HG03432 (cell line): ENCODE data around the gene PEX13.
"Not testable (repeated sequence)": the region's sequence is repeated elsewhere in the genome, so short reads cannot be mapped to it uniquely, and the experiment has no call there.

Source experiments
- ATAC-seq: cut with Tn5 transposase; IDR thresholded peaks from one replicate; pipeline ENCODE4 v1.9.1; 2021; ENCODE audit warnings: mild to moderate bottlenecking, moderate library complexity; ENCODE audit not compliant: unreplicated experiment

Gene PEX13

DNA sequence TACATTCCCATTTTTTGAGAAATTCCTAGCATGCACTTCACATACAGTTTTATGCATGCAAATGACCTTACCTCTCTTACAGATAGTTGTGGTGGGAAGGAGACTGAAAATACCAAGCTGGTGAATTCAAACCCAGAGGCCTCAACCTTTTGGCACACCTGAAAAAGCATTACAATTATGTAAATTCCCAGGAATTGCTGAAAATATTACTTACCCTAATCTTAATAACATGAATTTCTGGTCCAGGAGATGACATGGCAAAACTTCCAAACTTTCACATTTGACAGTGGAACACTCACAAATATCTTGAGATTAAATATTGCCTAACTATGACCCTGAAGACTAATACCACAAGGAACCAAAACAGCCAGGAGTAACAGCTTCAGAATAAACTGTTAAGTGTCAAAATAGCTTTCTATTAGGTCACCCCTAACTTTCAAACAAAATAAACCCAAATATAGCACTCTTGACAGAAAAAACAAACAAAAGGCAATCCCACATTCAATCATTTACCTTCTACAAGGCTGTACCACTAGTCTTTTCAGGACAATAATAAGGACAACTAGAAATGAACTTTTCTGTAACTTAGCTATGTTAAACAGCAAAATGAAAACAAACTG, 10.9 kb upstream of the PEX13 start:
- no peak for ATAC-seq

- no peak for ATAC-seq
Measured at GRCh38 chr2:61009355-61009754, 8.2 kb upstream of the PEX13 start.

DNA sequence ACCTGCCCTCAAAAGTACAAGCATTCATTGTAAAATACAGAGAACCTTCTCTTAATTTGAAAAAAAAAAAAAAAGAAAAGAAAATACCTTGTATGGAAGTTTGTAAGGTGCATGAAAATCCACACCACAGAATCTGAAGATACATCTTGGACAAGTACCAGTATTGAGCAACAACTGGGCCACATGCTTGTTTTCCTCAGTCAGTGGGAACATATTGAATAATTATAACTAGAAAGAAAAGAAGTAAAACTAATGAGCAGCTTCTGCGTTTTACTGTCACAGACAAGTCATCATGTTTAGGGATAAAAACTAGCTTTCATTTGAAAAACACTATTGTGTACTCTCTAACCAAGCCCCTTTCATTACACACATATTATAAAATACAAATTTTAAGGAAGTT, 5.8 kb upstream of the PEX13 start:
- no peak for ATAC-seq

- ATAC-seq: not testable (repeated sequence)
Measured at GRCh38 chr2:61012303-61012702, 5.2 kb upstream of the PEX13 start.

- ATAC-seq: no peak
Measured at GRCh38 chr2:61013382-61013781, 4.1 kb upstream of the PEX13 start.

DNA sequence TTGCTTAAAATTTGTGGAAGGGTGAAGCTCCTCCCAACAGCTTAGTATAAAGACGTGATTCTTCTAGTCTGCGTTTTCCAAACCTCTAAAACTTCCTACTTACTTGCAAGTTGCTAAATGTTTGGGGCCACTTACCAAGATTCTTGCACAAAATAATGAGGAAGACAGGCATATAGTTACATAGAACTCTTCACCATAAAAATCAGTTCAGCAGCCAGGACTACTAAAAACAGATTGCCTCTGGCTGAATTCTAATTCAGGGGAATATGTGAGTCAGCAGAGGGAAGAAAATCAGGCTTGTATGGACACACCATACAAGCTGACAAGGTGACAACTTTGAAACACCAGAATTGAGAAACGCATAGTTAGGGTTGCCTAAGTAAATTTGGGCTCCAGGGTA, 2.8 kb upstream of the PEX13 start:
- no peak for ATAC-seq

DNA sequence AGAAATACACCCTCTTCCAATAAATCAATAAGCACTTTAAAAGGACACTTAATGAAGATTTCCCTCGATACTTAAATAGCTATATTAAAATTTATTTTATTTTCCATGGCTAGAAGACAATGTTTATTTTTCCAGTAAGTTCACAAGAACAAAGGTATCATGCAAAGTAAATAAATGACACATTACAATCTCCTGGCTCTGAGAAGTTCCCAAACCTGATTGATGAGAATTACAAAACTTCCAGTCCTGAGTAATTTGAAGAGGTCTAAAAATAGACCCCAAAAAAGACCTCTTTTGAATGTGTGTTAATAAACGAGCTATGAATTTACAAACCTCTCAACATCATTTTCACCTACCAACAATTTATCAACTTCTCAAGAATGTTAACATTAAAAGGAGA, 1.5 kb upstream of the PEX13 start:
- no peak for ATAC-seq

GRCh38 chr2:61016392-61017002, 1.0 kb upstream of the PEX13 start:
- ATAC-seq: no peak

- peak; percentile 70 for ATAC-seq
Measured at GRCh38 chr2:61017003-61017555, 441 bp upstream of the PEX13 start.

DNA sequence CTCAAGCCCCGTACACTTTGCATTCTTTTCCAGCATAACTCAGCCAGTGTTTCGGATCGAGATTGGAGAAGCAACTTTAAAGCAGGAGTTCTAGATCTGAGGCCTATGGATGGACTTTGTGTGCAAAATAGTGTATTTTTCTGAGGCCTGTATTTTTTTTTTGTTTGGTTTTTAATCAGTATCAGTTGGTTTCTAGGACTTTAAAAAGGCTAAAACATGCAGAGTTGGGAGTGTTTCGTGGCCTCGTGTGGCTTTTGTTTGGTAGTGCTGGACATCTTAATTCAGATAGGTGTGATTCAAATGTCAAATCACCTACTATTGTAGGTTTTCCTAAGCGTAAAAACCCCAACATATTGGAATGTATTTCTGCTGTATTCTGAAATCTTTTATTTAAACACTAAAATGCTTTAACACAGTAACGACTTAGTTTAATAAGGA, 817 bp downstream of the PEX13 start:
- no peak for ATAC-seq

GRCh38 chr2:61018798-61019197, 1.3 kb downstream of the PEX13 start:
- no peak for ATAC-seq

DNA sequence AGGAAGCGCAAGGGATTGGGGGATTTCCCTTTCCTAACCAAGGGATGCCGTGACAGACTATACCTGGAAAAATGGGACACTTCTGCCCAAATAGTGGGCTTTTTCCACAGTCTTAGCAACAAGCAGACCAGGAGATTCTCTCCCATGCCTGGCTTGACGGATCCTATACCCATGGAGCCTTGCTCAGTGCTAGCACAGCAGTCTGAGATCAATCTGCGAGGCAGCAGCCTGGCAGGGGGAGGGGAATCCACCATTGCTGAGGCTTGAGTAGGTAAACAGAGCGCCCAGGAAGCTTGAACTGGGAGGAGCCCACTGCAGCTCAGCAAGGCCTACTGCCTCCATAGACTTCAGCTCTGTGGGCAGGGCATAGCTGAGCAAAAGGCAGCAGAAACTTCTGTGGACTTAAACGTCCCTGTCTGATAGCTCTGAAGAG, 3.7 kb downstream of the PEX13 start:
- no peak for ATAC-seq

DNA sequence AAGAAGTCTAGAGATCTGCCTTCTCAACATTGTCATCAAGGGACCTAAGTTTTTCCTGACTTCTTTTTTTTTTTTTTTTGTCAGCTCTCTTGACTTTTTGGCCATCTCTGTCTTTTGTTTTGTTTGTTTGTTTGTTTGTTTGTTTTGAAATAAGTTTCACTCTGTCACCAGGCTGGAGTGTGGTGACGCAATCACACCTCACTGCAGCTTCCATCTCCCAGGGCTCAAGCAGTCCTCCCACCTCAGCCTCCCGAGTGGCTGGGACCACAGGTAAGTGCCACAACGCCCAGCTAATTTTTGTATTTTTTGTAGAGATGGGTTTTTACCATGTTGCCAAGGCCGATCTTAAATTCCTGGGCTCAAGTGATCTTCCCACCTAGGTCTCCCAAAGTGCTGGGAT, 6.2 kb downstream of the PEX13 start:
- ATAC-seq: no peak

DNA sequence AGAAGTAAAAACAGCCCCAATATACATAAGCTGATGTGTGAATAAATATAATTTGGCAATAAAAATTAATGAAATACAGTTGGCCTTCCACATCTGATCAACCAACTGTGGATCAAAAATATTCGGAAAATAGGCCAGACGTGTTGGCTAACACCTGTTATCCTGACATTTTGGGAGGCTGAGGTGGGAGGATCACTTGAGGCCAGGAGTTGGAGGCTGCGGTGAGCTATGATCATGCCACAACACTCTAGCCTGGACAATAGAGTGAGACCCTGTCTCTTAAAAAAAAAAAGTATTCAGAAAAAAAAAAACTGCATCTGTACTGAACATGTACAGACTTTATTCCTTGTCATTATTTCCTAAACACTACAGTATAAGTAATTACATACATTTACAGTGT, 12.0 kb downstream of the PEX13 start:
- no peak for ATAC-seq

- ATAC-seq: not testable (repeated sequence)
Measured at GRCh38 chr2:61034592-61034991, 17.1 kb downstream of the PEX13 start.

DNA sequence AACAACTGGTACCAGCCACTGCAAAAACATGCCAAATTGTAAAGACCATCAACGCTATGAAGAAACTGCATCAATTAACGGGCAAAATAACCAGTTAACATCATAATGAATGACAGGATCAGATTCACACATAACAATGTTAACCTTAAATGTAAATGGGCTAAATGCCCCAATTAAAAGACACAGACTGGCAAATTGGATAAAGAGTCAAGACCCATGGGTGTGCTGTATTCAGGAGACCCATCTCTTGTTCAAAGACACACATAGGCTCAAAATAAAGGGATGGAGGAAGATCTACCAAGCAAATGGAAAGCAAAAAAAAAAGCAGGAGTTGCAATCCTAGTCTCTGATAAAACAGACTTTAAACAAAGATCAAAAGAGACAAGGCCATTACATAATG, 19.1 kb downstream of the PEX13 start:
- not testable (repeated sequence) for ATAC-seq

GRCh38 chr2:61042807-61043206, 25.3 kb downstream of the PEX13 start:
- ATAC-seq: no peak

DNA sequence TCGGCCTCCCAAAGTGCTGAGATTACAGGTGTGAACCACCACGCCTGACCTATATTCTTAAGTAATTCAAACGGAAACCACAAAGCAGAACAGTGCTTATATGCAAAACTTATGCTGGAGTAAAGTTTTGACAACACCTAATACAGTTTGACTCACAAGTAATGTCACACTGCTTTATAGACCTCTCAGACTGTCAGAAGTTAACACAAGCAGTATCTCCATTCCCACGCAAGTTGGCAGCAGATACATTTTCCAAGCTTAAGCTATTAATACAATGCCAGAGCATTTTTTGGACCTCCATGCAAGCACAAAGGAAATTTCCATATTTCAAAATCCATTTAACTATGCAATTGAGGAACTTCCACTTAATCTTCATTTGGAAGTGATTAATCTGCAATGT, 27.1 kb downstream of the PEX13 start:
- peak; percentile 46 for ATAC-seq

DNA sequence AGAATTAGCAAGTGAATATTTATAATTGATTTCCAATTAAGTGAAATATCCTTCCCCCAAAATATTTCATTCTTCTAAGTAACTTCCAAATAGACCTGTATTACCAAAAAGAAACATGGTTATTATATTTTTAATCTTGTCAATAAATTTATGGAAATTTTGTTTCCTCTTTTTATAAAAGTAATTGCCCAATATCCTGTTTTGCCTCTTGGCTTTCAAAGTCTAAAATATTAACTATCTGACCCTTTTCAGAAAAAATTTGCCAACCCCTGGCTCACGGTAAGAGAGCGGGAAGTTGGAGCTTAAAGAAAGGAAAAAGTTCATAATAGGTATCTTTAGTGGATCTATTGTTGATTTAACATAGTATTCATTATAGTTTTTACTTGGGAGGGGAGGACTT, 27.7 kb downstream of the PEX13 start:
- no peak for ATAC-seq

DNA sequence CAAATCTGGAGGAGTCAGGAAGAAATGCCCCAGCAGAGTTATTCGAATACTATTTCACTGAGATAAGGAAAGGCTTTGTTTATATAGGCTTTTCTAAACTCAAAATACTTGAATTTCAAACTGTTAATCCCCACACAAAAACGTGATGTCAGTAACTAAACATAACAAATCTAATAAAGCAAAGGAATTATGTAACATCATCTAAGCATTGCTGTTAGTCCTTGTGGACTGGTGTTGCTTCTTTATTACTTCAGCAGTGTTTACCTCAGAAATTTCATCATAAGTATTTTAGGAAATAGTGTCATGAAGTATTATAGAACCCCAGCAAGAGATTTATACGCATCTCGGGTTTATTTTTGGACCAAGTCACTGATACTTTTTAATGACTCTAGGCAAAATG, 28.5 kb downstream of the PEX13 start:
- no peak for ATAC-seq

DNA sequence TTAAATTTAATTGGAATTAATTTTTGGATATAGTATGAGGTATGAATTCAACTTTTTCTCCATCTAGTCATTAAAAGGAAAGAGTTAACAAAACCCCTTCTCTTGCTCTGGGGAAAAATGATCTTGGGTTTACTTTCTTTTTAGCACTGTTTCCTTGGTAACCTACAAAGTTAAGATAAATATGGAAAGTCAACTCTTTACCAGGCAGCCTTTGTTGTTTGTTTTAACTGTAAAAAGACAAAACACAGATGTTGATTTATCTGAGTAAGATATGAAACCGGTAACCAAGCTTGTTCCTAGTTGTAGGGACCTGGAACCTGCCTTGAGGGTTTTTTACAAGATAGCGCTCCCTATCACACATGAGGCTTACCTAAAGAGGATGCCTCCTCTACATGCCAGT, 38.0 kb downstream of the PEX13 start:
- no peak for ATAC-seq

DNA sequence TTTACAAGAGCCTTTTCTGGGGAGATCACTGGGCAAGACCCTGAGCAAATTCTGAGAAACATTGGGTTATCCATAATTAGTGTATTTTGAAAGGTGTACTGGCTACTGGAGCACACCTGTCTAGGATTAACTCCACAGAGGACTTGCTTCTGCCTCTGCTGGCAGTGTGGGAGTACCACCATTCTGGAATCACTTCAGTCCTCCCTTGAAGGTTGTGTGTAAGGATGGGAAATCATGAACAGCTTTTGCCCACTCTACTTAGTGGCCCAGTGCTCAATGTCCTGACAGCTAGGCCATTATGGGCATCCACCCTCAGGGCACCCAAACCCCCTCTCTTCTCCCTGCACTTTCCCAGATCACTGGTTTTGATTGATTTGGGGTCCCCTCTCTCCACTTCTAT, 40.0 kb downstream of the PEX13 start:
- no peak for ATAC-seq

GRCh38 chr2:61059382-61059781, 41.9 kb downstream of the PEX13 start:
- no peak for ATAC-seq
